ENCODE results near the gene ADTRP.
A peak's percentile ranks its signal among the peaks of the same experiment; 100 is the strongest.
"Not testable (repeated sequence)": the region's sequence is repeated elsewhere in the genome, so short reads cannot be mapped to it uniquely, and the experiment has no call there.

ADTRP gene

GRCh38 chr6:11802886-11803590 lies 24.4 kb upstream of the ADTRP start:
- DNase-seq, result no peak

DNA sequence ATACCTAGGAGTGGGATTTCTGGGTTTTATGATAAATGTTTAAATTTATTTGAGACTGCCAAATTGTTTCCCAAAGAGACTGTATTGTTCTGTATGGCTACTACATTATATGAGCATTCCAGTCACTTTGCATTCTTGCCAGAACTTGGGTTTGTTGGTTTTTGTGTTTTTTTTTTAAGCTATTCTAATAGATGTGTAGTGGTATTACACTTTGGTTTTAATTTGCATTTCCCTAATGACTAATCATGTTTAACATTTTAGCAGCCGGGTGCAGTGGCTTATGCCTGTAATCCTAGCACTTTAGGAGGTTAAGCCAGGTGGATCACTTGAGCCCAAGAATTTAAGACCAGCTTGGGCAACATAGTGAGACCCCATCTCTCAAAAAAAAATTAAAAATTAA lies 21.9 kb upstream of the ADTRP start:
- not testable (repeated sequence) for DNase-seq

- no peak for DNase-seq
Observed at GRCh38 chr6:11798538-11798937, 19.9 kb upstream of the ADTRP start.

DNA sequence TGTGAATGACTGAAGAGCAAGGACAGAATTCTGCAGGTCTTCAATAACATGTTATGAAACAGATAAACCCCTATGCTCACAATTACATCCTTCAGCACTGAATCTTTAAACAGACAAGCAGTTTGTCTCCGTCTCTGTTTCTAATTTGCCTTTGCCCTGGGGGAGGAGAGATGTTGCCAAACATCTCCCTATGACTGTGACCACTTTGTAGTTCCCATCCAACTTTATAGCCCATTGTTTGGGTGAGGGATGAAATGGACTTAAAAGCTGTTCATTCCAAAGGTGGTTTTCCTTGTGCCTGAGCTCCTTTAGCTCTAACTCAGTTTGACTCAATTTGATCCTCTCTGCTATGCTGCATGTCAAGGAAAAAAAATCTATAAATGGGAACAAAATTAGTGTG lies 19.5 kb upstream of the ADTRP start:
- no peak for DNase-seq

DNA sequence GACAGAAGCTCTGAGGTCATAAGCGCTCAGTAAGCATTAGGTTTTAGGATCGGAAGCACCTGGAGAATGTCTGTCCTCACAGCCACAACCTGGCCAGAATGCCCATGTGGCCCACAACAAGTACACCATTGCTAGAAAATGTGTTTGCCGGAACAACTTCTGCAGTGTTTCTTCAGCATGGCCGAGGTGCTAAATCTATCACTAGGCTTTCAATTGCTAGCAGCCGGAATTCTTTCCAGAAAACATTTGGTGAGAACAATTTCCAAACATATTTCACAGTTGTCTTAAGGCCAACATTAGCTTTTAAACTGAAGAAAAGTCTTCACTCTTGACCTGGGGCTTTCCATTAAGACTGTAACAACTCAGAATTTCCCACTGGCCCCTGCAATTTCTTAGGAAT lies 18.2 kb upstream of the ADTRP start:
- DNase-seq, result no peak

GRCh38 chr6:11795403-11795802 lies 16.8 kb upstream of the ADTRP start:
- no peak for DNase-seq

DNA sequence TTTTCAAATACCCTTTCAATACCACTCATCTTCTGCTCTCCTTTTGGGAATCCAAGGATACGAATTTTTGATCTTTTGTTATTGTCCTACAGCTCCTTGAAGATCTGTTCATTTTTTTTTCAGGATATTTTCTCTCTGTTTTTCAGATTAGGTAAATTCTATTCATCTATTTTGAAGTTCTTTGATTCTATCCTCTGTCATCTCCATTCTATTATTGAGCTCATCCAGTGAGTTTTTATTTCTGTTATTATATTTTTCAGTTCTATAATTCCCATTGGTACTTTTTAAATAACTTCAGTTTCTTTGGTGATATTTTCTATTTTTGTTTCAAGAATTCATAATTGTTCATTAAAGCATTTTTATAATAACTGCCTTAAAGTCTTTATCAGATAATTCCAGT lies 14.7 kb upstream of the ADTRP start:
- DNase-seq, result no peak

DNA sequence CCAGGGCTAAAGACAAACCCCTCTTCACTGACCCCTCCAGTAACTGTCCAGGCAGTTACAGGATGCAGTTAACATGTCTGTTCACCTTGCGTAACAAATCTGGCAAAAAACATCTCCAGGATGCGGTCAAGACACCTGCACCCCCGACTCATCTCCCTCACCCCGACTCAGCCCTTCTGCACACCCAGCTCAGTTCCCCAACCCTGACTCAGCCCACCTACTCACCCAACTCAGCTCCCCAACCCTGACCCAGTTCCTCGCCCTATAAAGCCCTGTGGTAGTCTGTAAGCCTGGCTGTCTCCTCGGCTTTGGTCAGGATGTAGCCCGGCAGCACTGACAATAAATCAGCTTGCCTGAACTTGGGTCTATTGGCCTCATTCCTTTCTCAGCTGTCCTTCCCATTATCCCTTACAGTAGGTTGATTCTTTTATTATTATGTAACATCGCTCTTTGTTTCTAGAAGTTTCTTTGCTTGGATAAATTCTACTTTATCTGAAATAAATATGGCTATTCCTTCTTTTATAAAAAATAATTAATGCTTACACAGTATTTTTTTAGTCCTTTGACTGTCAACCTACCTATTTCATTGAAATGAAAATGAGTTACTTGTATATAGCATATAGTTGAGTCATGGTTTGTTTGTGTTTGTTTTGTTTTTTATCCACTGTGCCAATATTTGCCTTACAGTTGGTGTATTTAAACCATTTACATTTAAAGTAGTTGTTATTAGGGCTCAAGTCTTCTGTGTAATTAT lies 12.9 kb upstream of the ADTRP start:
- DNase-seq, result no peak

- DNase-seq, result no peak
Observed at GRCh38 chr6:11789744-11790143, 11.1 kb upstream of the ADTRP start.

GRCh38 chr6:11788043-11788442 lies 9.4 kb upstream of the ADTRP start:
- no peak for DNase-seq

GRCh38 chr6:11785774-11786579 lies 7.4 kb upstream of the ADTRP start:
- peak; percentile 38 for DNase-seq

DNA sequence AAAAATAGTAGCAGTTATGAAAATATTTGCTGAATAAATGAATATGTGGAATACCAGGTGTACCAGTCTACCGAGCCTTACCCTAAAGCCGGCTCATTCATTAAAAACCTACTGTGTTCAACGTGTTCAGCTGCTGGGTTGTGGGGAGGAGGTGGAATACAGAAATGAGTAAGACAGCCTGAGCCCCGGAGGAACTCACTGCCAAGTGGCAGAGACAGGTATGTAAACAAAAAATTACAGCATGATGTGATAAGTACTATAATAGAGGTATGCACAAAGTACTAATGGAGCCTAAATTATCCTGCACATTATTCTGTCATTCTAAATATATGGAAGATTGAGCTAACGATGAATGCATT lies 6.8 kb upstream of the ADTRP start:
- DNase-seq, result peak; percentile 31

DNA sequence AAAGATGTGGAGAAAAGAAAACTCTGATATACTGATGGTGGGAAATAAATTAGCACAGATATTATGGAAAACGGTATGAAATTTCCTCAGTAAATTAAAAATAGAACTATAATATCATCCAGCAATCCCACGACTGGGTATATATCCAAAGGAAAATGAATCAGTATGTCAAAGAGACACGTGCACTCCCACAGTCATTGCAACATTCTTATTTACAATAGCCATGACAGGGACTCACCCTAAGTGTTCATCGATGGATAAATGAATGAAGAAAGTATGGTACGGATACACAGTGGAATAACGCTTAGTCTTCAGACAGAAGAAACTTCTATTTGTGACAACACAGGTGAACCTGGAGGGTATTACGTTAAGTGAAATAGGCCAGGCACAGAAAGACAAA lies 5.7 kb upstream of the ADTRP start:
- no peak for DNase-seq

DNA sequence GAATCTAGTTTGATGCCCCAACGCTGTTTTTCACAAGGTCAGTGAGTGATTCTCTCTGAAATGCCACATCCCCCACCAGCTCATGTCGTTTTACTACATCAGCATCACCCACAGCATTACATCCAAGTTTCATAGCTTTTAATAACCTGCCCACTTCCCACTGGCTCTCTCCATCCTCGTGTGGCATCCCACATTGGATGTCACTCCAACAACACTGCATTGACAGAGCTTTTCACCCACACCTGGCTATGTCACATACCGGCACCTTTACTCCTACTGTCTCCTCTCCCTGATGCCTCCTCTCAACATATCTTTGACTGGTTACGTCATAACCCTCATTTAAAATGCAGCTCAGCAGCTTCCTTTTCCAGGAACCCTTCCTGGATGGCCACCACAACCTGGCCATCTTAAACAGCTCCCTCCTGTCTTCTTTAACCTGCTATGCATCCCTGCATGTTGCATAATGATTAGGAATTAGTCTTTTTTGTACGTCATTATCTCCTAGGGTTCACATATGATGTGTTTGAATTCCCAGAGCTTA lies 5.0 kb upstream of the ADTRP start:
- DNase-seq, result no peak

DNA sequence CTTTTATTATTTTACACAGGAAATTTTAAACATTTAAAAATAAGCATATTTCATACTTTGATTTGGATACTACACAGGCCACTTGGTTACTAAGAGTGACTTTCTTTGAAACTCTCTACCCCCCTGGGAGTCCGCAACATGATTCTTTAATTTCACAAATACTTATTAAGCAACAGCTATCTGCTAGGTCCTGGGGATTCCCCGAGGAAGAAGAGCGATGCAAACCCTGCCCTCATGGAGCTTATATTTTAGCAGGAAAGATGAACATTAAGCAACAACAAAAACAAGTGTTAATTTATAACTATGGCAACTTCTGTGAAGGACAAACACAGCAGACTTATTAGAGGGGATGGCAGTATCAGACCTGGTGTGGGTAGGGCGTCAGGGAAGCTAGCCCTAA lies 3.9 kb upstream of the ADTRP start:
- DNase-seq, result no peak

DNA sequence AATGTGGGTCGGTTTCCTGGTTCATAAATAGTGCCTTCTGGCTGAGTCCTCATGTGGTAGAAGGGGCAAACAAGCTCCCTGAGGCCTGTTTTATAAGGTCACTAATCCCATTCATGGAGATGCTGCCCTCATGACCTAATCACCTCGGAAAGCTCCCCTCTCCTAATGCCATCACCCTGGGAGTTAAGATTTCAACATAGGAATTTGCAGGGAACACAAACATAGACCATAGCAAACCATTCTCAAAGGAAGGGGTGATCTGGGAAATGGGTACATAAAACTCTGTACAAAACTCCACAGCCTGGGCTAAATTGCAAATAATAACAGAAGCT lies 1.5 kb upstream of the ADTRP start:
- DNase-seq, result no peak

- no peak for DNase-seq
Observed at GRCh38 chr6:11779329-11780096, 910 bp upstream of the ADTRP start.

GRCh38 chr6:11778036-11778435 lies 567 bp downstream of the ADTRP start:
- no peak for DNase-seq

DNA sequence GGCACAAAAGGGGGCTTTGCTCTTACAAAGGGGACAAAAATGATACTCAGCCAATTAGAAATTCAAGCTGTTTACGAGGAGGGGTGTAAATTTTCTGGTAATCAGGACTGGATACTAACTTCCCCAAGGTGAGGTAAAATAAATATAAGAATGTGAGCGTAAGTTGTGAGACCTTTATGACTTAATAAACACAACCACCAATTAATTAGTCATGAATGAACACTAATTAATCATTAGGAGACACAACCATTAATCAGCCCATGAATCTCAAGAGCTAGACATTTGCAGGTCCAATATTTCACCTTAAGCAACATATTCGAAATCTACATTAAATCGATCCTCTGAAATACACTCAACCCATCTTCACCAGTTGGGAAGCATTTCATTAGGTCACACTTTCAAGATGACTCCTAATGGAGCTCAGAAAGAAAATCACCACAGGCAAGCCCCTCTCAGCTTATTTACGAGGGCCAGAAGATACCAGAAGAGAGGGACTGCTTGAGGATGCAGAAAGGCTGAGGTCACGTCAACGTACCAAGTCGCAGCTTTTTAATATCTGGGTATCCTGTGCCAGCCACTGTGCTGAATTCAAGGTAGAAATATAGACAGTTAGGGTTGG lies 2.7 kb downstream of the ADTRP start:
- no peak for DNase-seq

- no peak for DNase-seq
Observed at GRCh38 chr6:11774426-11774825, 4.2 kb downstream of the ADTRP start.

- DNase-seq, result no peak
Observed at GRCh38 chr6:11773581-11773980, 5.0 kb downstream of the ADTRP start.

DNA sequence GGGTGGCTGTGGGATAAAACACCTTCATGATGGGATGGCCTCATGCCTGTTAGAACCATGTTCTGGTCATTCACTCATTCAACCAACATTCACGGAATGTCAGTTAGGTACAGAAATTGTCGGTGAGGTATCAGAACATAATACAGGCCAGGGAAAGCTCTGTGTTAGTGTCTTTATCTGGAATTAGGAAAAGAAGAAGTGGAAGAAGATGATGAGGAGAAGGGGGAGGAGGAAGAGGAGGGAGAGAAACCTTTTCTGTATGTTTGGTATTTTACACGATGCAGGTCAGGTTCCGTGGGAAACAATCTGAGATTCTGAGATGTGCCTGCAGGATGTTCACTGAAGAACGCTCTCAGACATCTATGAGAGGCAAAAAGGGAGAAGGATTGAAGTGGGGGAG lies 5.6 kb downstream of the ADTRP start:
- DNase-seq, result no peak

Data from stimulated activated naive CD4-positive, alpha-beta T cell treated with Interleukin-2 at 50 U/mL for 16 hours (primary cell).